T-helper 1 cell treated with Interleukin-12 subunit alpha and Interleukin-12 subunit beta and Interleukin-4 antibody, amounts not matched to agents 30 ng/mL and 1 ng/mL, for 36 hours (primary cell): ENCODE data around the gene MED7. TPM values are rescaled to one million over a fixed set of nuclear protein-coding genes. Genes with fewer than 3 reads are reported as not detected.

Experiments used
- intact Hi-C: fragments of 100-400 bp; cut with micrococcal nuclease; formaldehyde crosslinking; loops from one replicate; pipeline ENCODE4 v1.15.1; 2024
- total RNA-seq: library from RNA; stranded (reverse); gene quantifications from 2 replicates; pipeline ENCODE4 v1.2.3, GENCODE V29; 2022

MED7 gene
- total RNA-seq, 1 donor from 2014 or later = 15.0 TPM

DNA sequence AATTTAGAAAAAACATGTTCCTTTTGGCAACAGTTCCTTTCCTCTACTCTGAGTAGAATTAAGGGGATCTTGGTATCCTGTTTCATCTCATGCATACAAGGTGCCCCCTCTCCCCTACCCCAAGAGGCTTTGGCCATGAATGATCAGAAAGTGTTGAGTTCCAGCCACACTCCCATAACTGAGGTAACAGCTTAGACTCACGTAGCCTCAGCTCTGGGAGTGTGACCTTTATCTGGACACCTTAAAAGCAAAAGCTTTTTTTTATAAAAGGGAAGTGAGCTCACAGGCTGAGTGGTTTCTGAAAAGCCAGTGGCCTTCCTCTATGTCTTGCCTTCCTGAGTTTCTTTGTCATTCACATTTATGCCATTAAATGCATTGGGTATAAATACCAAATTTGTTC, 32.9 kb downstream of the MED7 start:
- intact Hi-C loops = loop anchor here (1.0 to 5.0 kb wide), 11 partner anchors 9 to 707 kb away; partner anchors contain the start of genes ITK and MED7

DNA sequence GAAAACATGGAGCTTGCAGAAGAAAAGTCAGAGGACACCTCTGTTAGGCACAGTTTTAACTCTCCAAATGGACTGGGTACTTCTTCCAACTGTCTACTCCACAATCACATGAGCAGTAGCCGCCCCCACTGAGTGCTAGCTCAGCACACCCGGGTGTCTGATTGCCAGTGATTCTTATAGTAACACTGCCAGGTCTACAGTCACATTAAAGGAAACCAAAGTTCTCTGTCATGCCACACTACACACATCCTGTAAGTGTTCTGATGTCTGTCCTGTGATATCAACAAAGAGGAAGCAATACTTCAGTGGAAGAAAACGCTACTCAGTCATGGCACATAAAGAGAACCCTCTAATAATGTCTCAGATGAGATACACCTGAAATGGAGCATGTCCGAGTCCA, 33.7 kb downstream of the MED7 start, which contains the start of gene HAVCR2:
Gene HAVCR2 (minus strand): TSS at position 69 of the 400 bp plus-strand sequence. CDS start 61 bp downstream, at position 8.
- intact Hi-C loops = loop anchor here (1.0 to 2.0 kb wide), 9 partner anchors 9 to 432 kb away; partner anchors contain the start of genes ITK and MED7

DNA sequence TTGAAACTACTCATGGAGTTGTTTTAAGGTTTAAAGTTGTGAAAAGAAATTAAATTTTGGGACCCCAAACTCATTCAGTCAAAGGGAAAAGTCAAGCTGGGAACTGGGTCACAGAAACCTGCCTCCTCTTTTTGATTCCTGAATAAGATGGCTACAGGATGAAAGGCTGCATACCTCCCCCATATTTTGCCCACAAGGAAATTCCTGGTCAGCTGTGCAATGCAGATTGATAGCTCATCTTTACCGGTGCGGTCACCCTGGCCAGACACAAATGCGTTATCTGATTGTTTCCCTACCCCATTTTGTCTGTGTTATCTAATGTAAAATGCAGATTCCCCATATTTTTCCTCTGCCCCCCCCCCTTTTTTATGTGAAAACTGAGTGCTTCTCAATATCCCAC, 35.2 kb downstream of the MED7 start:
- intact Hi-C loops = no loop called here

DNA sequence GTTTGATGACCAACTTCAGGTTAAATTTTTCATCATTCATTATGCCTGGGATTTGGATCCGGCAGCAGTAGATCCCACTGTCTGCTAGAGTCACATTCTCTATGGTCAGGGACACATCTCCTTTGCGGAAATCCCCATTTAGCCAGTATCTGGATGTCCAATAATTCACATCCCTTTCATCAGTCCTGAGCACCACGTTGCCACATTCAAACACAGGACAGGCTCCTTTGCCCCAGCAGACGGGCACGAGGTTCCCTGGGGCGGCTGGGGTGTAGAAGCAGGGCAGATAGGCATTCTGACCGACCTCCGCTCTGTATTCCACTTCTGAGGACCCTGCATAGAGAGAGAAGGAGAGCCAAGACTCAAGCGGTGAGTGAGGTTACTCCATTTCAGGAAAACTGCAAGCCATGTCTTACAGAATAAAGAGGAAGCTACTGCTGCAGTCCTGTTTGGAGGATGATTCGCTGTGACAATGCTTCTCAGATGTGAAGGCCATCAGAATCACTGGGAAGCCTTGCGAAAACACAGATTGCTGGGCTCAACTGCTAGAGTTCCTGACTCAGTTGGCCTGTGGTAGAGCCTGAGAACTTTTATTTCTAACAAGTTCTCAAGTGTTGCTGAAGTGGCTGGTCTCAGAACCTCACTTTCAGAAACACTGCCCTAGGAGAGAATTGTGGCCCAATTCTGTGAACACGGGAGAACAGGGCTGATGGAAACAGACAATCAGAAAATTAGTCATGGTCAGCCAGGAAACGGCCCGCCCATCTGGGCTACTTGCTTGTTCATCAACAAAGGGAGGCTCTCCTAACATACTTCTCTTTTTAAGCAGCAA, 35.8 kb downstream of the MED7 start:
- intact Hi-C loops = no loop called here

DNA sequence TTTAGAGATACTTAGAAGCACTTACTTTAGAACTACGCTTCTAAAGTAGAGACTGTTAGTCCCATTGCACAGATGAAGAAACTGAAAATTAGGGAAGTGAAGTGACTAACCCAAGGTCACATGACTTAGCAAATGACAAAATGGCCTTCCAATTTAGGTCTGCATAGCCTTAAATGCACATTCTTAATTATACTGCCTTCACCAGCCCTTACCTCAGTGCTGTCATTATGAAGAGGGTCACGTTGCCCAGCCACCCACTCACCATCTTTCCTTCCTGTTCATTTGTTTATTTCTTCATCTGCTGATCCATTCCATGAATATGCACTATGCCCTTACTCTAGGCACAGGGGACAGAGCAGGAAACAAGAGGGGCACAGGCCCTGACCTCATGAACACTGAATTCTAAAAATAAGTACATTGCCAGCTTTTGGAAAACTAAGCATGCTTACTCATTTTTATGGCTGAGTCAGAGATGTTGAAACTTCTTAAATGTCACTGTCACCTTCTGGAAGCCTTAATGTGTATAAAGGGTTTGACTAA, 42.5 kb downstream of the MED7 start:
- intact Hi-C loops = loop anchor here (1.0 to 2.0 kb wide), 3 partner anchors 9 to 180 kb away; partner anchors contain the start of gene HAVCR2

DNA sequence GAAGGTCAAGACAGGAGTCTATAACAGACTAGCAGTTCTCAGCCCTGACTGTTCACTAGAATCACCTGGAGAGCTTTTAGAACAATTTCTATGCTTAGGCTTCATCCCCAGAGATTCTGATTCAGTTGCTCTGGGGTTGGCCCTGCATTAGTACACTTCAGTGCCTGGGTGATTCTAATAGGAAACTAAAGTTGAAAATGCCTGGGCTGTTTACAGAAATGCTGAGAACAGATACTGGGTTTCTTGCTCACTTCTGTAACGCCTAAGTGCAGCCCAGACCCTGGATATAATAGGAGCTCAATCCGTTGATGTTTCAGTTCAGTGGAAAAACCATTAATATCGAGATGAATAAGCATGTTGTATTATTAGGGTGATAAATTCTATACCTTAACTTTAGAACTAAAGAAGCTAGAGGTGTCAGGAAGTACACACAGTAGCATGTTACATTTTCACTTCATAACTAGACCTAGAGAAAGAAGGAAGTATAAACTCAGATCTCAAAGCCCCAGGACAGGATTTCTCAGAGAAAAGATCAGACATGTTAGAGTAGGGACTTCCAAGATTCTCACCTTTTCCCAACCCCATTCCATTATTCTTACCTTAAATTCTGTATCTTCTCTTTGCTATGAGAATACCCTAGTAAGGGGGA, 54.2 kb downstream of the MED7 start:
- intact Hi-C loops = no loop called here

Other genes starting within 250 kb of the MED7 start
- gene TIMD4, start 179.6 kb downstream of the MED7 start, total RNA-seq = 28.1 and 31.5 TPM in 2 replicates
- 9.3 and 10.2 TPM in 2 replicates for gene HAVCR1, start 83.7 kb downstream of the MED7 start, total RNA-seq
- 215 and 218 TPM in 2 replicates for gene HAVCR2, start 33.8 kb downstream of the MED7 start, total RNA-seq
- gene GARIN3, start 23.4 kb upstream of the MED7 start, total RNA-seq = not detected in 2 replicates
- gene ITK, start 38.0 kb upstream of the MED7 start, total RNA-seq = 295 and 307 TPM in 2 replicates
- gene CYFIP2, start 123.3 kb upstream of the MED7 start, total RNA-seq = 371 and 392 TPM in 2 replicates